Measurements from ENCODE around the gene PAPSS1. TPM values are rescaled to one million over a fixed set of nuclear protein-coding genes. Genes with fewer than 3 reads are reported as not detected.
"Not testable (repeated sequence)": the region's sequence is repeated elsewhere in the genome, so short reads cannot be mapped to it uniquely, and the experiment has no call there.

The PAPSS1 gene
- total and polyA plus RNA-seq, 2 donors from 2014 or later = 28.1 to 47.7 TPM

DNA sequence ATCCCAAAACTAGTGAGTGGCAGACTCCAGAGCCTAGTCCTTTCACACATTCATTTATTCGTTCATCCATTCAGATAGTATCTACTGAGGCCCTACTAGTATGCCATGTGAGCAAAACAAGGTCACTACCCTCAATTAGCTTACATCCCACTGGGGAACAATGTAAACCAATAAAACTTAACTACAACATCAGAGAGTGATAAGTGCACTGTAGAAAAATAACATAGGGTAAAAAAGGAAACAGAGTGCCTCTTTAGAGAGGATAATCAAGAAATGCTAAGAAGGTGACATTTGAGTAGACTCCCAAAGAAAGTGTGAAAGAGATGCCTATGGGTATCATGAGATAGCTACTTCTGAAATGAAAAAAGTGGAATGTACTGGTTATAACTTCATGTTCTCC, 18.5 kb downstream of the PAPSS1 start:
- Histone ChIP-seq H3K36me3 (ENCODE audit: control insufficient read depth in 2 of 3, insufficient read depth in 3 of 3, low read length in 3 of 3) (peaks cover 0 to 3% (median 2%) of the 10 kb centered on the region in 3 donors), H3K27me3 (ENCODE audit: control insufficient read depth, insufficient read depth, low read length) (no peaks in the 10 kb centered on the region), H3K4me3 (ENCODE audit: low read length in 3 of 3) (no peak overlapping the region), H3K27ac (ENCODE audit: low read depth in 2 of 2, low read length in 2 of 2) (no peak overlapping the region), H3K9ac (ENCODE audit: low read length in 3 of 3) (no peak overlapping the region), H3K4me1 (ENCODE audit: control insufficient read depth in 2 of 3, insufficient read depth in 2 of 3, low read depth in 1 of 3, low read length in 3 of 3) (no peaks in the 10 kb centered on the region), H3K9me3 (ENCODE audit: control insufficient read depth in 2 of 3, insufficient read depth in 1 of 3, low read length in 3 of 3) (peaks cover 1 to 16% (median 4%) of the 10 kb centered on the region in 3 donors)
- TF ChIP-seq, protein P1, sequence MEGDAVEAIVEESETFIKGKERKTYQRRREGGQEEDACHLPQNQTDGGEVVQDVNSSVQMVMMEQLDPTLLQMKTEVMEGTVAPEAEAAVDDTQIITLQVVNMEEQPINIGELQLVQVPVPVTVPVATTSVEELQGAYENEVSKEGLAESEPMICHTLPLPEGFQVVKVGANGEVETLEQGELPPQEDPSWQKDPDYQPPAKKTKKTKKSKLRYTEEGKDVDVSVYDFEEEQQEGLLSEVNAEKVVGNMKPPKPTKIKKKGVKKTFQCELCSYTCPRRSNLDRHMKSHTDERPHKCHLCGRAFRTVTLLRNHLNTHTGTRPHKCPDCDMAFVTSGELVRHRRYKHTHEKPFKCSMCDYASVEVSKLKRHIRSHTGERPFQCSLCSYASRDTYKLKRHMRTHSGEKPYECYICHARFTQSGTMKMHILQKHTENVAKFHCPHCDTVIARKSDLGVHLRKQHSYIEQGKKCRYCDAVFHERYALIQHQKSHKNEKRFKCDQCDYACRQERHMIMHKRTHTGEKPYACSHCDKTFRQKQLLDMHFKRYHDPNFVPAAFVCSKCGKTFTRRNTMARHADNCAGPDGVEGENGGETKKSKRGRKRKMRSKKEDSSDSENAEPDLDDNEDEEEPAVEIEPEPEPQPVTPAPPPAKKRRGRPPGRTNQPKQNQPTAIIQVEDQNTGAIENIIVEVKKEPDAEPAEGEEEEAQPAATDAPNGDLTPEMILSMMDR (IDR thresholded peaks at IDR 0.05; ENCODE audit: borderline replicate concordance, extremely low read depth, insufficient read depth) = no peak
- FAIRE-seq = no peak
- no peak for DNase-seq
- intact Hi-C loops (cut with DNase I) = no loop called here

DNA sequence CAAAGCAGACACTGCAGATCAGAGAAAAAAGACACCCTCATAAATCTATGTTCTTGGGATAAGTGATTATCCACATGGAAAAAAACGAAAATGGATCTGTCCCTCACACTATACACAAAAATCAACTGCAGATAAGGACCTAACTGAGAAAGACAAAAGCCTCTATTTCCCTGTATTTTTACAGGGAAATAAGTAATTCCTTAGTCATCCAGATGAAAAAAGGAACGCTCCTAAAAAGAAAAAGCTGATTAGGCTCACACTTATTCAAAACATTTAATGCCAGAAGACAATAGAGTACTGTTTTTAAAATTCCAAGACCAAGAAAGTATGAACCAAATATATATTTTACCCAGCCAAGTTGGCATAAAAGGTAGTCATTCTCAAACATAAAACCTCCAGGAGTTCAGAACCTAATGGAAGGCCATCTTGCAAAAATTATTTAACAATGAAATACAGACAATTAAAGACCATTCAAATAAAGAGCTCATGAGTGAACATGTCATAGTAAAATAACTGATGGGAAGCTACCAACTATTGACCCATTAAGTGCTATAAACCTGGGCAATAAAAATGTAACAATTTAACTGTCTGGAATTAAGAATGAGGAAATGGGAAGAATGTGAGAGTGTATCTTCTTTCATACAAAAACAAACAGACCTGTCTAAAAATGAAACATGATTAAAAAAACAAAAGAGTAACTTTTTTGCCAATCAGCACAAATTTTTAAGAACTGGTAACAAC, 20.4 kb downstream of the PAPSS1 start:
- intact Hi-C loops (cut with DNase I) = no loop called here
- H3K4me3 ChIP-seq (ENCODE audit: low read length in 3 of 3) = no peak overlapping the region
- DNase-seq (no peak), FAIRE-seq (no peak)
- peaks cover 0 to 3% (median 0%) of the 10 kb centered on the region in 3 donors for H3K9me3 ChIP-seq (ENCODE audit: control insufficient read depth in 2 of 3, insufficient read depth in 1 of 3, low read length in 3 of 3)
- H3K36me3 ChIP-seq (ENCODE audit: control insufficient read depth in 2 of 3, insufficient read depth in 3 of 3, low read length in 3 of 3) = peaks cover 2 to 3% (median 3%) of the 10 kb centered on the region in 3 donors
- H3K27ac ChIP-seq (ENCODE audit: low read depth in 2 of 2, low read length in 2 of 2) = no peak overlapping the region
- TF ChIP-seq, protein P1 (IDR thresholded peaks at IDR 0.05; ENCODE audit: borderline replicate concordance, extremely low read depth, insufficient read depth) = no peak
- no peak overlapping the region for H3K9ac ChIP-seq (ENCODE audit: low read length in 3 of 3)
- no peaks in the 10 kb centered on the region for H3K27me3 ChIP-seq (ENCODE audit: control insufficient read depth, insufficient read depth, low read length)
- no peaks in the 10 kb centered on the region for H3K4me1 ChIP-seq (ENCODE audit: control insufficient read depth in 2 of 3, insufficient read depth in 2 of 3, low read depth in 1 of 3, low read length in 3 of 3)

DNA sequence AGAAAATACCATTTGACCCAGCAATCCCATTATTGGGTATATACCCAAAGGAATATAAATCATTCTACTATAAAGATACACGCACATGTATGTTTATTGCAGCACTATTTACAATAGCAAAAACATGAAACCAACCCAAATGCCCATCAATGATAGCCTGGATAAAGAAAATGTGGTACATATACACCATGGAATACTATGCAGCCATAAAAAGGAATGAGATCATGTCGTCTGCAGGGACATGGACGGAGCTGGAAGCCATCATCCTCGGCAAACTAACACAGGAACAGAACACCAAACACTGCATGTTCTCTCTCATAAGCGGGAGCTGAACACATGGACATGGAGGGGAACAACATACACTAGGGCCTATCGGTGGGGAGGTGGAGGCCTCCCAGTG, 23.8 kb downstream of the PAPSS1 start:
- DNase-seq; H3K4me3 ChIP-seq (ENCODE audit: low read length in 3 of 3); H3K9me3 ChIP-seq (ENCODE audit: control insufficient read depth in 2 of 3, insufficient read depth in 1 of 3, low read length in 3 of 3); intact Hi-C loops (cut with DNase I); H3K9ac ChIP-seq (ENCODE audit: low read length in 3 of 3); H3K27me3 ChIP-seq (ENCODE audit: control insufficient read depth, insufficient read depth, low read length); H3K36me3 ChIP-seq (ENCODE audit: control insufficient read depth in 2 of 3, insufficient read depth in 3 of 3, low read length in 3 of 3); H3K4me1 ChIP-seq (ENCODE audit: control insufficient read depth in 2 of 3, insufficient read depth in 2 of 3, low read depth in 1 of 3, low read length in 3 of 3); H3K27ac ChIP-seq (ENCODE audit: low read depth in 2 of 2, low read length in 2 of 2); FAIRE-seq: not testable (repeated sequence)

DNA sequence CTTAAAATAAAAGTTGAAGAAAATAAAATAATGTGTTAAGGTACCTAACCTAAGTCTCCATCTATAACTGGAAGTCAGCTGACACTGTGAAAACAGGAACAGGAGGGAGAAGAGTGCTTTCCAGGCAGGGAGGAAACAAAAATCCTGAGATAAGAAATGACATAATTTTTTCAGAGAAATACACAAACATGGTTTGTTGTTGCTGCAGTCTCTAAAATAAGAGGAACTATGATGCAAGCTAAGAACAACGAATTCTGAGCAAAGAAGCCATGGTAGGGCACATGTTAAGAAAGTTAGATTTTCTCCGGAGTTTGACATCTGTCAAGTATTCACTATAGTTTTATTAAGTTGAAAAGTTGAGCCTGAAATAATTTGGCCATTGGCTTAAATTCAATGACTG, 26.9 kb downstream of the PAPSS1 start:
- H3K9ac ChIP-seq (ENCODE audit: low read length in 3 of 3) = no peak overlapping the region
- peaks cover 0 to 9% (median 5%) of the 10 kb centered on the region in 3 donors for H3K36me3 ChIP-seq (ENCODE audit: control insufficient read depth in 2 of 3, insufficient read depth in 3 of 3, low read length in 3 of 3)
- peaks cover 0 to 1% (median 0%) of the 10 kb centered on the region in 3 donors for H3K9me3 ChIP-seq (ENCODE audit: control insufficient read depth in 2 of 3, insufficient read depth in 1 of 3, low read length in 3 of 3)
- no peaks in the 10 kb centered on the region for H3K4me1 ChIP-seq (ENCODE audit: control insufficient read depth in 2 of 3, insufficient read depth in 2 of 3, low read depth in 1 of 3, low read length in 3 of 3)
- H3K27me3 ChIP-seq (ENCODE audit: control insufficient read depth, insufficient read depth, low read length) = no peaks in the 10 kb centered on the region
- intact Hi-C loops (cut with DNase I) = no loop called here
- no peak overlapping the region for H3K27ac ChIP-seq (ENCODE audit: low read depth in 2 of 2, low read length in 2 of 2)
- DNase-seq (no peak), FAIRE-seq (no peak)
- TF ChIP-seq, protein P1 (IDR thresholded peaks at IDR 0.05; ENCODE audit: borderline replicate concordance, extremely low read depth, insufficient read depth) = no peak
- no peak overlapping the region for H3K4me3 ChIP-seq (ENCODE audit: low read length in 3 of 3)

Measured in kidney (tissue), 14 donors.